ENCODE results near the gene FAM149A.

FAM149A gene

GRCh38 chr4:186074189-186074588 lies 30.3 kb upstream of the FAM149A start:
- Histone ChIP-seq H3K36me3 (ENCODE audit: control insufficient read depth in 1 of 2, insufficient read depth in 2 of 2, low read depth in 1 of 2, low read length in 2 of 2) (no peaks in the 10 kb centered on the region), H3K4ac (ENCODE audit: low read depth in 1 of 2, low read length in 2 of 2) (peak overlapping the region in 1 of 2 experiments; percentile 26), H3K14ac (ENCODE audit: low read length in 2 of 2) (no peak overlapping the region), H2BK12ac (ENCODE audit: low read length in 2 of 2) (no peak overlapping the region), H3K9ac (ENCODE audit: low read length) (no peak overlapping the region), H3K79me1 (replicated peaks; ENCODE audit: low read length, poor library complexity, severe bottlenecking) (peaks cover 8% of the 10 kb centered on the region), H3K4me1 (ENCODE audit: control insufficient read depth, insufficient read depth, low read depth, low read length) (peaks cover 3% of the 10 kb centered on the region), H3K18ac (ENCODE audit: low read depth in 1 of 2, low read length in 2 of 2) (no peak overlapping the region), H2AFZ (ENCODE audit: low read depth, low read length) (peak overlapping the region; percentile 51), H3K4me2 (ENCODE audit: low read length, poor library complexity, severe bottlenecking) (no peak overlapping the region), H2BK15ac (ENCODE audit: low read depth, poor library complexity, severe bottlenecking) (no peak overlapping the region), H3K4me3 (ENCODE audit: insufficient read depth in 1 of 2, low read depth in 1 of 2, low read length in 2 of 2) (no peak overlapping the region), H2BK120ac (ENCODE audit: low read depth, low read length) (no peak overlapping the region), H2AK5ac (ENCODE audit: low read length, severe bottlenecking) (no peak overlapping the region), H4K91ac (ENCODE audit: low read length) (no peak overlapping the region), H3K9me3 (ENCODE audit: control insufficient read depth, low read length) (no peaks in the 10 kb centered on the region), H3K27me3 (ENCODE audit: control insufficient read depth in 1 of 2, insufficient read depth in 1 of 2, low read length in 2 of 2) (no peaks in the 10 kb centered on the region), H2BK5ac (ENCODE audit: low read depth, low read length, poor library complexity, severe bottlenecking) (no peak overlapping the region), H4K8ac (ENCODE audit: low read length) (no peak overlapping the region), H3K23ac (ENCODE audit: low read length in 2 of 2) (peak overlapping the region in 1 of 2 experiments; percentile 72), H3K27ac (ENCODE audit: low read length, poor library complexity, severe bottlenecking) (no peak overlapping the region)
- 74% methylated on average over 6 of the region's 7 CpGs for WGBS
- peak; percentile 18 for DNase-seq

- Histone ChIP-seq H4K8ac (ENCODE audit: low read length) (no peak overlapping the region), H3K9ac (ENCODE audit: low read length) (no peak overlapping the region), H4K91ac (ENCODE audit: low read length) (no peak overlapping the region), H3K36me3 (ENCODE audit: control insufficient read depth in 1 of 2, insufficient read depth in 2 of 2, low read depth in 1 of 2, low read length in 2 of 2) (peaks cover 0 to 13% of the 10 kb centered on the region in 2 experiments), H3K4me2 (ENCODE audit: low read length, poor library complexity, severe bottlenecking) (peak overlapping the region; percentile 59), H3K9me3 (ENCODE audit: control insufficient read depth, low read length) (no peaks in the 10 kb centered on the region), H2BK15ac (ENCODE audit: low read depth, poor library complexity, severe bottlenecking) (no peak overlapping the region), H2BK5ac (ENCODE audit: low read depth, low read length, poor library complexity, severe bottlenecking) (no peak overlapping the region), H3K4me3 (ENCODE audit: insufficient read depth in 1 of 2, low read depth in 1 of 2, low read length in 2 of 2) (no peak overlapping the region), H3K4ac (ENCODE audit: low read depth in 1 of 2, low read length in 2 of 2) (no peak overlapping the region), H2BK120ac (ENCODE audit: low read depth, low read length) (no peak overlapping the region), H3K79me1 (replicated peaks; ENCODE audit: low read length, poor library complexity, severe bottlenecking) (no peaks in the 10 kb centered on the region), H3K4me1 (ENCODE audit: control insufficient read depth, insufficient read depth, low read depth, low read length) (peaks cover 4% of the 10 kb centered on the region), H2BK12ac (ENCODE audit: low read length in 2 of 2) (no peak overlapping the region), H3K23ac (ENCODE audit: low read length in 2 of 2) (no peak overlapping the region), H2AK5ac (ENCODE audit: low read length, severe bottlenecking) (no peak overlapping the region), H2AFZ (ENCODE audit: low read depth, low read length) (no peak overlapping the region), H3K27me3 (ENCODE audit: control insufficient read depth in 1 of 2, insufficient read depth in 1 of 2, low read length in 2 of 2) (no peaks in the 10 kb centered on the region), H3K18ac (ENCODE audit: low read depth in 1 of 2, low read length in 2 of 2) (peak overlapping the region in 1 of 2 experiments; percentile 70), H3K14ac (ENCODE audit: low read length in 2 of 2) (peak overlapping the region in 1 of 2 experiments; percentile 69), H3K27ac (ENCODE audit: low read length, poor library complexity, severe bottlenecking) (no peak overlapping the region)
- no peak for DNase-seq
- 34% methylated on average over 7 of the region's 11 CpGs for WGBS
Measured at GRCh38 chr4:186078981-186079638, 25.4 kb upstream of the FAM149A start.

- Histone ChIP-seq H3K4me3 (ENCODE audit: insufficient read depth in 1 of 2, low read depth in 1 of 2, low read length in 2 of 2) (no peak overlapping the region), H3K9ac (ENCODE audit: low read length) (no peak overlapping the region), H3K27me3 (ENCODE audit: control insufficient read depth in 1 of 2, insufficient read depth in 1 of 2, low read length in 2 of 2) (no peaks in the 10 kb centered on the region), H3K14ac (ENCODE audit: low read length in 2 of 2) (no peak overlapping the region), H3K18ac (ENCODE audit: low read depth in 1 of 2, low read length in 2 of 2) (no peak overlapping the region), H2BK12ac (ENCODE audit: low read length in 2 of 2) (no peak overlapping the region), H2AFZ (ENCODE audit: low read depth, low read length) (no peak overlapping the region), H3K9me3 (ENCODE audit: control insufficient read depth, low read length) (no peaks in the 10 kb centered on the region), H3K79me1 (replicated peaks; ENCODE audit: low read length, poor library complexity, severe bottlenecking) (no peaks in the 10 kb centered on the region), H3K4ac (ENCODE audit: low read depth in 1 of 2, low read length in 2 of 2) (no peak overlapping the region), H2BK120ac (ENCODE audit: low read depth, low read length) (no peak overlapping the region), H2AK5ac (ENCODE audit: low read length, severe bottlenecking) (no peak overlapping the region), H4K91ac (ENCODE audit: low read length) (no peak overlapping the region), H2BK15ac (ENCODE audit: low read depth, poor library complexity, severe bottlenecking) (no peak overlapping the region), H2BK5ac (ENCODE audit: low read depth, low read length, poor library complexity, severe bottlenecking) (no peak overlapping the region), H3K4me1 (ENCODE audit: control insufficient read depth, insufficient read depth, low read depth, low read length) (peaks cover 4% of the 10 kb centered on the region), H3K27ac (ENCODE audit: low read length, poor library complexity, severe bottlenecking) (no peak overlapping the region), H3K36me3 (ENCODE audit: control insufficient read depth in 1 of 2, insufficient read depth in 2 of 2, low read depth in 1 of 2, low read length in 2 of 2) (peaks cover 0 to 13% of the 10 kb centered on the region in 2 experiments), H3K4me2 (ENCODE audit: low read length, poor library complexity, severe bottlenecking) (no peak overlapping the region), H4K8ac (ENCODE audit: low read length) (no peak overlapping the region), H3K23ac (ENCODE audit: low read length in 2 of 2) (no peak overlapping the region)
- 88% methylated on average over 9 of the region's 9 CpGs for WGBS
- DNase-seq, result no peak
Measured at GRCh38 chr4:186079694-186080093, 24.8 kb upstream of the FAM149A start.

- H3K27ac ChIP-seq (ENCODE audit: low read length, poor library complexity, severe bottlenecking), result no peak overlapping the region
- H2BK12ac ChIP-seq (ENCODE audit: low read length in 2 of 2), result no peak overlapping the region
- H4K8ac ChIP-seq (ENCODE audit: low read length), result no peak overlapping the region
- H3K4ac ChIP-seq (ENCODE audit: low read depth in 1 of 2, low read length in 2 of 2), result no peak overlapping the region
- WGBS, result 55% methylated on average over 12 of the region's 15 CpGs
- no peak overlapping the region for H2BK15ac ChIP-seq (ENCODE audit: low read depth, poor library complexity, severe bottlenecking)
- no peaks in the 10 kb centered on the region for H3K79me1 ChIP-seq (replicated peaks; ENCODE audit: low read length, poor library complexity, severe bottlenecking)
- H2AK5ac ChIP-seq (ENCODE audit: low read length, severe bottlenecking), result no peak overlapping the region
- no peak overlapping the region for H3K14ac ChIP-seq (ENCODE audit: low read length in 2 of 2)
- H3K36me3 ChIP-seq (ENCODE audit: control insufficient read depth in 1 of 2, insufficient read depth in 2 of 2, low read depth in 1 of 2, low read length in 2 of 2), result peaks cover 0 to 13% of the 10 kb centered on the region in 2 experiments
- H3K9me3 ChIP-seq (ENCODE audit: control insufficient read depth, low read length), result no peaks in the 10 kb centered on the region
- no peak overlapping the region for H4K91ac ChIP-seq (ENCODE audit: low read length)
- no peak overlapping the region for H3K4me2 ChIP-seq (ENCODE audit: low read length, poor library complexity, severe bottlenecking)
- H2AFZ ChIP-seq (ENCODE audit: low read depth, low read length), result no peak overlapping the region
- no peak overlapping the region for H2BK120ac ChIP-seq (ENCODE audit: low read depth, low read length)
- no peak overlapping the region for H3K23ac ChIP-seq (ENCODE audit: low read length in 2 of 2)
- H3K4me3 ChIP-seq (ENCODE audit: insufficient read depth in 1 of 2, low read depth in 1 of 2, low read length in 2 of 2), result no peak overlapping the region
- no peak overlapping the region for H2BK5ac ChIP-seq (ENCODE audit: low read depth, low read length, poor library complexity, severe bottlenecking)
- H3K9ac ChIP-seq (ENCODE audit: low read length), result no peak overlapping the region
- H3K27me3 ChIP-seq (ENCODE audit: control insufficient read depth in 1 of 2, insufficient read depth in 1 of 2, low read length in 2 of 2), result no peaks in the 10 kb centered on the region
- no peak for DNase-seq
- H3K18ac ChIP-seq (ENCODE audit: low read depth in 1 of 2, low read length in 2 of 2), result no peak overlapping the region
- H3K4me1 ChIP-seq (ENCODE audit: control insufficient read depth, insufficient read depth, low read depth, low read length), result peaks cover 4% of the 10 kb centered on the region
Measured at GRCh38 chr4:186081202-186081807, 23.2 kb upstream of the FAM149A start.
